RKO (cell line): Measurements from ENCODE around the gene POLDIP3.

Experiments
- DNase-seq: peaks from one replicate; pipeline ENCODE4 v3.0.0-alpha.2; 2016; ENCODE audit warnings: low spot score

POLDIP3 gene, protein sequence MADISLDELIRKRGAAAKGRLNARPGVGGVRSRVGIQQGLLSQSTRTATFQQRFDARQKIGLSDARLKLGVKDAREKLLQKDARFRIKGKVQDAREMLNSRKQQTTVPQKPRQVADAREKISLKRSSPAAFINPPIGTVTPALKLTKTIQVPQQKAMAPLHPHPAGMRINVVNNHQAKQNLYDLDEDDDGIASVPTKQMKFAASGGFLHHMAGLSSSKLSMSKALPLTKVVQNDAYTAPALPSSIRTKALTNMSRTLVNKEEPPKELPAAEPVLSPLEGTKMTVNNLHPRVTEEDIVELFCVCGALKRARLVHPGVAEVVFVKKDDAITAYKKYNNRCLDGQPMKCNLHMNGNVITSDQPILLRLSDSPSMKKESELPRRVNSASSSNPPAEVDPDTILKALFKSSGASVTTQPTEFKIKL

GRCh38 chr22:42614312-42615091, at the start of gene POLDIP3:
Gene POLDIP3 (minus strand): TSS chr22:42614883. CDS start chr22:42614857, 26 bp downstream.
- DNase-seq = peak; percentile 98

DNA sequence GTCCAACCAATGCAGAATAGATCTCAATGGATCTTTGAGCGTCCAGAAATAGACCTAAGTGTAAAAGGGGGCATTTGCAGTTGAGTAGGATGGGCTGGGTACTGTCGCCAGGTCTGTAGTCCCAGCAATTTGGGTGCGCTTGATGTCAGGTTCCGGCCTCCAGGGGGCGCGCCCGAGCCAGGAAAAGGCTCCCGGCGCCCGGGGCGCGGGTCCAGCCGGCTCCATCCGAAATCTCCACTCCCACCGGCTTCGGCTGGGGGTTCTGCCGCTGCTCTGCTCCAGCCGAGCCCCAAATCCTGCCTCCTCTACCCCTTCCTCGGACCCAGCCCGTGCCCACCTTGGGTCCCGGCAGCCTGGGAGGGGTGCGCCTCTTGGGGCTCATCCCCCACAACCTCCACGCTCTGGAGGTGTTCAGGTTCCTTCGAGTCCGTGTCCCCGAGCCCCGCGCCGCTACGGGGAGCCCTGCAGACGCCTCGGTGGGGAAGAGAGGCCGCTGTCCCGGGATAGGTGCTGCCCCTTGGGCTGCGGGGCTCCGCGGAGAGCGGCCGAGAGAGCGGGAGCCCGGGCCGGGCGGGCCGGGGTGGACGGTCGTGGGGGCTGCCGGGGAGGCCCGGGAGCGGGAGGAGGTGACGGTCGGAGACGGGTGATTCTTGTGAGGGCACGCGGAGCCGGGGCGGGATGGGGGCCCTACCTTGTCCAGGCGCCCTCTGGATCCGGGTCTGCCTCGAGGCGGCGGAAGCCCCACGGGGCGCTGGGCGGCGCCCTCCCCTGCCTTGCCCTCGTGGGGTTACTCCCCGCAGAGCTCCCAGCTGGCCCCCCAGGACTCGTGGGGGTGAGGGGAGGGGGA, 47.5 kb upstream of the POLDIP3 start:
- DNase-seq = peak; percentile 61

GRCh38 chr22:42656578-42656977, 41.9 kb upstream of the POLDIP3 start:
- no peak for DNase-seq

GRCh38 chr22:42655693-42656092, 41.0 kb upstream of the POLDIP3 start:
- no peak for DNase-seq

DNA sequence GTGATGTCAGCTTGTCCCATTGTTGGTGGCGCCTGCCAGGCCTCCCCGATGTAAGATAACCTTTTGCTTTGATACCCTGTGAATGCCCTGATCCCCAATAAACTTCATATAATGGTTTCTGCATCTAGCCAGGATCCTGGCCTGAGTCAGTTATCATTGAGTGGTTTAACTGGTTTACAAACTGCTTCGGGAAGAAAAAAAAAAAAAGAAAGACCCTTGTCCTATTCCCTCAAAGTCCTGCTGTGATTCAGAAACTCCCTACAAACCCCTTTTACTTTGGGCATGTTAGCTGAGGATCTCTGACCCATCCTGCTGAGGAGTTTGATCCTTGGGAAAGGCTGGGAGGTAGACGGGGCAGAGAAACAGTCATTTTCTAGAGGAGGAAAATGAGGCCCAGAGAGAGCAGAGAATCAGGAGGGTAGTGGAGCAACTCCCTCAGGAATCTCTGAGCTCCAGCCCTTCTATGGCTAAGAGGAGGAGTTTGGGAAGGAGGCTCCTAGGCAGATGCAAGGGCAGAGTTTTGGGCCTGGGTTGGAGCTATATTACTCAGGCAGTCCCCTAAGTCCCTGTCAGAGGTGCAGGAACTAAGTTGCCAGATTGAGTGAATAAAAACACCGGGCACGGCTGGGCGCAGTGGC, 39.9 kb upstream of the POLDIP3 start:
- DNase-seq = no peak

- DNase-seq = no peak
These were observed 39.3 kb upstream of the POLDIP3 start for GRCh38 chr22:42653999-42654398.

DNA sequence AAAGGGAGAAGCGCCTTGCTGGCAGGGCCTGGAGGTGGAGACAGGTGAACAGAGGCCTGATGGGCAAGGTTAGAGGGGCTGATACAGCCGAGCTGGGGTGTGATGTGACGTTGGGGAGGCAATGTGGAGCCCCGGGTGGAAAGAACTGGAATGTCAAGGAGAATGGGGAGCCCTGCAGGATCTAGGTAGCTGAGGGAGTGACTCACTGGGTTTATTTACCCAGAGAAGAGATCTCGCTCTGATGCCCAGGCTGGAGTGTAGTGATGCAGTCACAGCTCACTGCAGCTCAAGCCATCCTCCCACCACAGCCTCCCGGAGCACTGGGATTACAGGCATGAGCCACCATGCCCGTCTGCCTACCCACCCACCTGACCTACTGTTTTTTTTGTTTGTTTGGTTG, 36.5 kb upstream of the POLDIP3 start:
- peak; percentile 73 for DNase-seq

- peak; percentile 86 for DNase-seq
These were observed 34.8 kb upstream of the POLDIP3 start, which contains the start of gene CYB5R3 for GRCh38 chr22:42649246-42650099. Gene CYB5R3 (minus strand): TSS chr22:42649392. CDS start chr22:42649315, 77 bp downstream.

GRCh38 chr22:42648368-42649245, 33.9 kb upstream of the POLDIP3 start:
- DNase-seq = peak; percentile 37

DNA sequence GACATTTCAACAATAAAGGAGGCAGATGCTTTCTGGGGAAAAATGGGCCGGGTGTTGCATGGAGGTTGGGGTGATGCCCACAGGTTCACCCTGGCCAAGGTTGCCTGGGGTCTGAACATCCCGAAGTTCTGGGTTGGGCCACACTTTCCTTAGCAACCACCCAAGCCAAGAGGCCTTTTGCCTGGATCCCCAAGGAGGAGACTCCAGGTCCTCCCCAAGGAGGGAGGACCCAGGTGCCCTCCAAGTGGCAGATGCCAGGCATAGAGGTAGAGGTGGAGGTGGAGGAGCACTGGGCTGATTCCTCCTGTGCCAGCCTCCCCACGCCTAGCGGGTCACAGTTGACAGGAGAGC, 33.3 kb upstream of the POLDIP3 start:
- DNase-seq = no peak

DNA sequence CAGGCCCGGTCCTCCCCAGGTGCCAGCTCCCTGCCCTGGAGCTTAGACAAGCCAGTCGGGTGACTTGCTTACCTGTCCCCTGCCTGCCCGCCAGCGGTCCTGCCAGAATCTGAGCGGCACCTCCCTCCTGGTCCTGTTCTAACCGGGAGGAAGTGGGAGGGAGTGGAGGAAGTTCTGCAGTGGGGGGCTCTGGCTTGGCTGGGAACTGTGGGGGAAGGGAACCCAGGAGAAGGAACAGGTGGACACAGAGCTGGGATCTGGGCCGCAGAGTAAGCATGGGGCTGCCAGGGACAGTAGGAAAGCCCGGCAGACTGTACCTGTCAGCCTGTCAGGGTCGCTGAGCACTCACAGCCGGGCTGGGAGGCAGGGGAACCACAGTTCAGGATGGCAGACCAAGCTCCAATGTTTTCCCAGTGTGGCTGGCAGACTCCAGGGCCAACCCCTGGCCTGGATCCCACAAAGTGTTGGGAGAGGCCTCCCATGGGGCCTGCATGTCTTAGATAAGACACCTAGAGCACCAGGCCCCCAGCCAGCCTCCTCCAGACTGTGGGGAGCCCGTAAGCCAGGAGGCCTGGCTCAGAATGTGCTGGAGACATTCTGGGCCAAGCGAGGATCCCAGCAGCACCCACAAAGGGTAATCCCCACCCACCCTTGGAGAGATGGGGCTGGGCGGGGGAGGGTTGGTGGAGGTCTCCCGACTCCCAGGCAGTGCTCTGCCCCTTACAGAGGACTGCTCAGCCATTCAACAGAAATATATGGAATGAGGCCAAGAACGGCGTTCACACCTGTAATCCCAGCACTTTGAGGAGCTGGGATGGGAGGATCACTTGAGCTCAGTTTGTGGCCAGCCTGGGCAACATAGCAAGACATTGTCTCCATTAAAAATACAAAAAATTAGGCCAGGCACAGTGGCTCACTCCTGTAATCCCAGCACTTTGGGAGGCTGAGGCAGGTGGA, 32.2 kb upstream of the POLDIP3 start:
- DNase-seq = no peak

GRCh38 chr22:42645938-42646568, 31.4 kb upstream of the POLDIP3 start:
- no peak for DNase-seq

GRCh38 chr22:42645341-42645937, 30.8 kb upstream of the POLDIP3 start:
- no peak for DNase-seq

GRCh38 chr22:42644422-42645340, 30.0 kb upstream of the POLDIP3 start:
- DNase-seq = no peak

DNA sequence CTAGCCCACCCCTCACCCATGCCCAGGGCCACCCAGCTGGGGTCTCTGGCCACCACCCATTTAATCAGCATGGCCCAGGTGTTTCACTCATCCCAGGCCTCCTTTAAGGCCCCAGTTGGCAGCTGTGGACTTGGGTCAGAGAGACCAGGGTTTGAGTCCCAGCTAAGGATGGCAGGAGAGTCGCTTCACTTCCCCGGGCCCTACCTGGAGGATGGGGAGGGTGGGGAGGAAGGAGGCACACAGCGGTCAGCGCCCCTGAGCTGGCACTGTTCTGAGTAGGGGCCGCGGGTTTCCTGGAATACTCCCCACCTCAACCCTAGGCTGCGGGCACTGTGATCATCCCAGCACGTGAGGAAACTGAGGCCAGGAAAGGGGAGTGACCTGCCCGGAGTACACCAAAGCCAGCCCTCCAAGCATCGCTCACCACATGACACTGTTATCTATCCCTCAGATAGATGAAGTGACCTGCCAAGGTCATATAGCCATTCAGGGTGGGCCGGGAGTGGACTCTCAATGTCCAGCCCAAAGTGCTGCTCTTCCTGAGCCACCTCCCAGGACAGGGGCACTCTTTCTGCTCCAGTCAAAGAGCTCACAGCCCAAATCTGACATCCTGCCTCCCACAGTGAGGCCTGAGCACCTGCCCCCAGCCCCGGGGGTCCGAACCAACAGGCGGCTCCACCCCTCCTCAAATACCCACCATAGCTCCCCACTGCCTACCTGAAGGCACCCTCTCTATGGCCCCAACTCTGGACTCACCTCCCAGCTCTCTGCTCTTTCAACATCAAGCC, 29.1 kb upstream of the POLDIP3 start:
- no peak for DNase-seq
